K562 (cell line): ENCODE measurements around the gene ABCE1.

Source experiments
- BHLHE40 ChIP-seq: IDR thresholded peaks from 2 replicates; pipeline ENCODE4 v1.6.1; 2011; ENCODE audit warnings: low read length, improper control_type of control experiment
- CREM ChIP-seq: IDR thresholded peaks from 2 replicates; pipeline ENCODE4 v1.6.1; 2014; ENCODE audit warnings: antibody characterized with exemption, low read depth
- CTCF ChIP-seq, 3 experiments: IDR thresholded peaks in 2 of 3; conservative IDR thresholded peaks in 1 of 3; 2 replicates each; pipeline ENCODE4 v1.5.1; 2011 to 2012; ENCODE audit warnings: low read length in 3 of 3, mild to moderate bottlenecking in 3 of 3, control low read depth in 2 of 3, improper control_type of control experiment in 1 of 3, inconsistent platforms in 1 of 3, low read depth in 1 of 3, mixed read lengths in 1 of 3, moderate library complexity in 1 of 3; ENCODE audit not compliant: insufficient read depth in 2 of 3
- HBP1 ChIP-seq: fragments of 450-650 bp; formaldehyde crosslinking; IDR thresholded peaks from 2 replicates; pipeline ENCODE4 v1.4.0; 2022; ENCODE audit warnings: missing genetic modification characterization
- NCOA2 ChIP-seq, 2 experiments: fragments of 450-650 bp; IDR thresholded peaks; 2 replicates each; pipeline ENCODE4 v1.6.1; 2018; ENCODE audit warnings: mild to moderate bottlenecking in 2 of 2, moderate library complexity in 1 of 2; ENCODE audit not compliant: partially characterized antibody in 2 of 2
- NR2C2 ChIP-seq, 2 experiments: fragments of 200-800 bp in 1 of 2; sonication (Bioruptor generic) in 1 of 2; sonication (generic) in 1 of 2; formaldehyde crosslinking in 1 of 2; IDR thresholded peaks; 2 replicates each; pipeline versions ENCODE4 v1.6.1 to v1.8.0; 2016 to 2022; ENCODE audit warnings: mild to moderate bottlenecking in 1 of 2, missing compliant biosample characterization in 1 of 2, missing genetic modification characterization in 1 of 2, missing genetic modification reagents in 1 of 2
- PATZ1 ChIP-seq: fragments of 250-450 bp; sonication (Bioruptor Pico); IDR thresholded peaks from 2 replicates; pipeline ENCODE4 v1.5.0; 2020; ENCODE audit warnings: mild to moderate bottlenecking, borderline replicate concordance

GRCh38 chr4:145101091-145101490, 3.0 kb downstream of the ABCE1 start:
- TF ChIP-seq NR2C2 (CRISPR knock-in tag; IDR thresholded peaks at IDR 0.05), result no peak
- TF ChIP-seq NR2C2 (tag; IDR thresholded peaks at IDR 0.05), result no peak
- no peak for TF ChIP-seq NCOA2 (IDR thresholded peaks at IDR 0.05; ENCODE audit: partially characterized antibody in 2 of 2)
- TF ChIP-seq PATZ1 (CRISPR knock-in tag), result no peak
- no peak for TF ChIP-seq HBP1
- no peak for TF ChIP-seq CTCF (IDR thresholded peaks at IDR 0.05 in 2 of 3, conservative IDR thresholded peaks at IDR 0.05 in 1 of 3; ENCODE audit: insufficient read depth in 2 of 3, low read depth in 1 of 3, low read length in 3 of 3)
- no peak for TF ChIP-seq BHLHE40
- no peak for TF ChIP-seq CREM
